Endothelial cell of umbilical vein (primary cell): Measurements from ENCODE around the gene SLC16A4. TPM values are rescaled to one million over a fixed set of nuclear protein-coding genes. Genes with fewer than 3 reads are reported as not detected.
"Not testable (repeated sequence)": the region's sequence is repeated elsewhere in the genome, so short reads cannot be mapped to it uniquely, and the experiment has no call there.

ENCODE experiments used
- BruUV-seq: library from RNA; stranded (reverse); fragments of 400-500 nt; replicated peaks from 2 replicates; lab custom pipeline; 2021; lab: Mats Ljungman, UMichigan
- CTCF ChIA-PET: fragments of 300-600, 350-600 bp; sonication (Branson Sonifier 250); formaldehyde crosslinking; loops from one replicate; lab custom pipeline; 2021; ENCODE audit warnings: antibody characterized with exemption, inconsistent platforms; lab: Charles Lee
- POLR2A ChIA-PET: fragments of 300-600, 350-600 bp; sonication (Branson Sonifier 250); formaldehyde crosslinking; loops from one replicate; lab custom pipeline; 2021; ENCODE audit warnings: antibody characterized with exemption, inconsistent platforms; lab: Charles Lee
- DNase-seq: peaks from one replicate; pipeline ENCODE4 v3.0.0-alpha.2; 2011; ENCODE audit warnings: low read depth, low spot score
- FAIRE-seq: peaks from 2 replicates; lab custom pipeline; 2011; peaks lifted over from hg19 to GRCh38; lab: Jason Lieb, UNC
- H2AFZ ChIP-seq: 2 replicates; pipeline ENCODE4 v1.6.0; 2012; ENCODE audit warnings: low read depth, low read length, control low read depth, inconsistent platforms
- H3K27ac ChIP-seq: 2 replicates; pipeline ENCODE4 v1.5.1; 2011; ENCODE audit warnings: low read depth, mild to moderate bottlenecking, control low read depth, low read length, moderate library complexity; ENCODE audit not compliant: insufficient read depth
- H3K27me3 ChIP-seq, 2 experiments: 2 replicates each; pipeline versions ENCODE4 v1.6.0 to v1.6.1; 2011; ENCODE audit warnings: low read length in 2 of 2, mixed read lengths in 1 of 2; ENCODE audit not compliant: control insufficient read depth in 2 of 2, insufficient read depth in 2 of 2
- H3K36me3 ChIP-seq, 2 experiments: 2 replicates in 1 of 2; 3 replicates in 1 of 2; pipeline ENCODE4 v1.5.1; 2011; ENCODE audit warnings: low read length in 2 of 2, mild to moderate bottlenecking in 1 of 2, moderate library complexity in 1 of 2; ENCODE audit not compliant: control insufficient read depth in 2 of 2, insufficient read depth in 2 of 2; ENCODE audit errors: extremely low read depth in 1 of 2
- H3K4me1 ChIP-seq: 3 replicates; pipeline ENCODE4 v1.5.1; 2011; ENCODE audit warnings: mild to moderate bottlenecking, low read length; ENCODE audit not compliant: control insufficient read depth, insufficient read depth; ENCODE audit errors: extremely low read depth
- H3K4me2 ChIP-seq: 2 replicates; pipeline ENCODE4 v1.6.1; 2011; ENCODE audit warnings: low read length, control low read depth, mixed read lengths; ENCODE audit not compliant: insufficient read depth
- H3K4me3 ChIP-seq, 3 experiments: fragments of 200-600 bp in 1 of 3; sonication (generic), shearing (Covaris generic) in 1 of 3; replicated peaks in 1 of 3; 2 replicates each; pipeline ENCODE4 v1.5.1; 2011 to 2016; ENCODE audit warnings: control low read depth in 3 of 3, low read length in 3 of 3, mild to moderate bottlenecking in 2 of 3, inconsistent platforms in 1 of 3, low read depth in 1 of 3, moderate library complexity in 1 of 3; ENCODE audit not compliant: insufficient read depth in 1 of 3
- H3K79me2 ChIP-seq: 2 replicates; pipeline ENCODE4 v1.6.0; 2012; ENCODE audit warnings: low read length, inconsistent platforms; ENCODE audit not compliant: control insufficient read depth, insufficient read depth
- H3K9ac ChIP-seq: replicated peaks from 2 replicates; pipeline ENCODE3; 2011; ENCODE audit warnings: low read length, control low read depth; ENCODE audit not compliant: insufficient read depth; ENCODE audit errors: extremely low read depth
- H3K9me1 ChIP-seq: replicated peaks from 3 replicates; pipeline ENCODE4 v1.6.0; 2011; ENCODE audit warnings: mild to moderate bottlenecking, low read length; ENCODE audit not compliant: control insufficient read depth, insufficient read depth; ENCODE audit errors: extremely low read depth
- H3K9me3 ChIP-seq: replicated peaks from 2 replicates; pipeline ENCODE4 v1.5.1; 2012; ENCODE audit warnings: low read length, inconsistent platforms; ENCODE audit not compliant: control insufficient read depth, insufficient read depth
- H4K20me1 ChIP-seq: replicated peaks from 2 replicates; pipeline ENCODE3; 2011; ENCODE audit warnings: mild to moderate bottlenecking, low read length; ENCODE audit not compliant: control insufficient read depth, insufficient read depth; ENCODE audit errors: extremely low read depth
- CTCF ChIP-seq, 2 donors: IDR thresholded peaks; 1 replicate in 1 of 2; 2 replicates in 1 of 2; pipeline ENCODE4 v1.5.1; 2011; ENCODE audit warnings: low read length in 2 of 2, mild to moderate bottlenecking in 2 of 2, moderate library complexity in 2 of 2, control low read depth in 1 of 2, inconsistent platforms in 1 of 2, low read depth in 1 of 2; ENCODE audit not compliant: insufficient read depth in 1 of 2; ENCODE audit errors: extremely low read depth in 1 of 2
- EZH2 ChIP-seq: IDR thresholded peaks from 2 replicates; pipeline ENCODE4 v1.6.1; 2012; ENCODE audit warnings: borderline replicate concordance, low read depth, mild to moderate bottlenecking, moderate library complexity, low read length, inconsistent platforms; ENCODE audit not compliant: severe bottlenecking
- FOS ChIP-seq: IDR thresholded peaks from 2 replicates; pipeline ENCODE4 v1.6.1; 2011; ENCODE audit warnings: mild to moderate bottlenecking, low read length, moderate library complexity, borderline replicate concordance; ENCODE audit not compliant: insufficient read depth
- GATA2 ChIP-seq: IDR thresholded peaks from 2 replicates; pipeline ENCODE4 v1.7.0; 2011; ENCODE audit warnings: low read depth, mild to moderate bottlenecking, moderate library complexity, mixed read lengths, low read length; ENCODE audit not compliant: insufficient read length, insufficient read depth
- JUN ChIP-seq: IDR thresholded peaks from 2 replicates; pipeline ENCODE4 v1.6.1; 2011; ENCODE audit warnings: borderline replicate concordance, low read depth; ENCODE audit not compliant: insufficient read length, insufficient read depth
- MAX ChIP-seq: IDR thresholded peaks from 2 replicates; pipeline ENCODE4 v1.6.1; 2011; ENCODE audit not compliant: insufficient read depth, insufficient read length
- MYC ChIP-seq: IDR thresholded peaks from one replicate; pipeline ENCODE4 v1.6.1; 2011; ENCODE audit warnings: mild to moderate bottlenecking, low read depth, low read length
- POLR2A ChIP-seq: IDR thresholded peaks from 2 replicates; pipeline ENCODE4 v1.6.1; 2012; ENCODE audit warnings: low read depth, mild to moderate bottlenecking, control low read depth, low read length
- POLR2AphosphoS5 ChIP-seq: IDR thresholded peaks from 2 replicates; pipeline ENCODE4 v1.6.1; 2012; ENCODE audit warnings: low read depth, mild to moderate bottlenecking, control low read depth, low read length, moderate library complexity; ENCODE audit not compliant: insufficient read depth
- dilution Hi-C: fragments of 300-500 bp; cut with MboI; formaldehyde crosslinking; loops from one replicate; pipeline ENCODE4 v1.15.0; 2019; ENCODE audit warnings: low sequenced_read_pairs; ENCODE audit not compliant: extremely low pct_ligation_motif_present
- intact Hi-C: fragments of 100-400 bp; cut with micrococcal nuclease; formaldehyde crosslinking; loops from one replicate; pipeline ENCODE4 v1.10.0; 2022
- polyA plus RNA-seq, 4 experiments: library from polyadenylated mRNA; depleted of rRNA in 3 of 4; stranded (reverse) in 3 of 4; unstranded in 1 of 4; fragments of >200 nt; gene quantifications; 2 replicates each; pipeline versions ENCODE4 v1.2.1 to v1.2.3, GENCODE V29; 2011 to 2012; ENCODE audit warnings: missing spikeins in 1 of 4
- total RNA-seq: library from RNA; stranded (reverse); gene quantifications from 2 replicates; pipeline ENCODE4 v1.2.3, GENCODE V29; 2021

The SLC16A4 gene
- total and polyA plus RNA-seq, 2 donors (not counting 3 experiments of a cell fraction or from before 2014, with no cell fraction given): 2.8 to 7.2 TPM

- intact Hi-C loops (no loop called here), dilution Hi-C loops (no loop called here)
- DNase-seq (no peak), FAIRE-seq (no peak)
- H3K9me1 ChIP-seq: no peaks in the 10 kb centered on the region
- TF ChIP-seq POLR2AphosphoS5 (no peak), JUN (no peak), EZH2 (no peak), CTCF (IDR thresholded peaks at IDR 0.05; ENCODE audit: extremely low read depth in 1 of 2, insufficient read depth in 1 of 2, low read depth in 1 of 2, low read length in 2 of 2) (no peak), FOS (no peak), GATA2 (no peak), MYC (no peak), POLR2A (no peak), MAX (no peak)
- CTCF ChIA-PET: no interaction called here
- POLR2A ChIA-PET: no interaction called here
- peaks cover 19% of the 10 kb centered on the region for H3K79me2 ChIP-seq
- no peaks in the 10 kb centered on the region for H4K20me1 ChIP-seq
- no peak overlapping the region for H2AFZ ChIP-seq
- no peak overlapping the region for H3K9ac ChIP-seq
- peaks cover 15 to 20% of the 10 kb centered on the region in 2 experiments for H3K36me3 ChIP-seq
- H3K27me3 ChIP-seq: no peaks in the 10 kb centered on the region
- H3K4me3 ChIP-seq: no peak overlapping the region
- no TSS peak for BruUV-seq
- no peak overlapping the region for H3K4me2 ChIP-seq
- H3K9me3 ChIP-seq: no peaks in the 10 kb centered on the region
- no peak overlapping the region for H3K27ac ChIP-seq
- H3K4me1 ChIP-seq: peaks cover 9% of the 10 kb centered on the region
Observed at GRCh38 chr1:110403805-110404204, 13.0 kb upstream of the SLC16A4 start.

- FAIRE-seq, POLR2A ChIA-PET, H3K36me3 ChIP-seq, H3K27ac ChIP-seq, dilution Hi-C loops, H3K4me2 ChIP-seq, H3K79me2 ChIP-seq, DNase-seq, H4K20me1 ChIP-seq, BruUV-seq, H3K9ac ChIP-seq, H3K4me1 ChIP-seq, H3K9me3 ChIP-seq, H3K27me3 ChIP-seq, H3K9me1 ChIP-seq, H3K4me3 ChIP-seq, H2AFZ ChIP-seq, intact Hi-C loops: not testable (repeated sequence)
- CTCF ChIA-PET: interaction anchor here (1.1 kb wide), 1 partner anchor 84 kb away, joined by 3 read pairs; no protein-coding TSS in a partner anchor
Observed at GRCh38 chr1:110396259-110396958, 5.6 kb upstream of the SLC16A4 start.
